NCI-H82 (cell line): ENCODE data around the gene TTC23.
"Not testable (repeated sequence)": the region's sequence is repeated elsewhere in the genome, so short reads cannot be mapped to it uniquely, and the experiment has no call there.

Experiments used
- DNase-seq: peaks from one replicate; lab custom pipeline; 2025; lab: John Stamatoyannopoulos, UW

Gene TTC23

GRCh38 chr15:99197856-99198255, 51.5 kb downstream of the TTC23 start:
- DNase-seq = no peak

DNA sequence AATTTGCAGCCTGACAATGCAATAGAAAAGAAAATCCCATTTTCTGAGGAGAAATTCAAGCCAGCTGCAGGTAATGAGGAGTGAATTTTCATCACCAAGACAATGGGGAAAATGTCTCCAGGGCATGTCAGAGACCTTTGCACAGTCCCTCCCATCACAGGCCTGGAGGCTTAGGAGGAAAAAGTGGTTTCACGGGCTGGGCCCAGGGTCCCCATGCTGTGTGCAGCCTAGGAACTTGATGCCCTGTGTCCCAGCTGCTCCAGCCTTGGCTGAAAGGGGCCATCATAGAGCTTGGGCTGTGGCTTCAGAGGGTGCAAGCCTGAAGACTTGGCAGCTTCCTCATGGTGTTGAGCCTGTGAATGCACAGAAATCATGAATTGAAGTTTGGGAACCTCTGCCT, 57.2 kb downstream of the TTC23 start:
- DNase-seq = not testable (repeated sequence)

GRCh38 chr15:99187936-99188335, 61.4 kb downstream of the TTC23 start:
- no peak for DNase-seq

DNA sequence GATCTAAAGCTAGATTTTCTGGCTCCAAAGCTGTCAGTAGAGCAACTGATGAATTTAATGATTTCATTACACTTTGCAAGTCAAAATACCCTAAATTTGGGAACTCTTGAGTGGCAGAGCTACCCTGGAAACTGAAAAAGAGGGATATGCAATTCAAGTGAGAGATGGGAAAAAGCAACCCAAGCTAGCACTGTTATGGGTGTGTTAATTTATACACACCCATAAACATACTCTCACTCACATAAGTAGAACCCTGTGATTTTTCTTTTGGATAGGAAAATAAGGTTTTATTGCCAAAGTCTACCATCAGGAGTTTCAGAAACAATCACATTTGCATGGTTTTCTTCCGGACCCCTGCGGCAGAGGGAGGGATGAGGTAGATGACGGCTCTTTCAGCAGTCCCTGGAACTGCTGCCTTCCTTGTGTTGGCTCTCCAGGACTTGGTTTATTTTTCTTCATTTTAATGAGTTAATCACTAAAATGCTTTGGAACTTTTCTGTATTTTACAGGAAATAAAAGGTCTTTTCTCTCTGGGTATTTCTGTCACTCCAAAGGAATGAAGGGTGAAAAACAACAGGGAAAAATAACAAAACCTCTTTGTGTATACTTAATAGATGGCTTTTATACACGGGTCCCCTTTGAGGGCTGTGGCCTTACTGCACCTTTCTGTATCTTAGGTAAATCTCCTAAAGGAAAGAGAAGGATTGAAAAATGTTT, 63.8 kb downstream of the TTC23 start:
- no peak for DNase-seq

DNA sequence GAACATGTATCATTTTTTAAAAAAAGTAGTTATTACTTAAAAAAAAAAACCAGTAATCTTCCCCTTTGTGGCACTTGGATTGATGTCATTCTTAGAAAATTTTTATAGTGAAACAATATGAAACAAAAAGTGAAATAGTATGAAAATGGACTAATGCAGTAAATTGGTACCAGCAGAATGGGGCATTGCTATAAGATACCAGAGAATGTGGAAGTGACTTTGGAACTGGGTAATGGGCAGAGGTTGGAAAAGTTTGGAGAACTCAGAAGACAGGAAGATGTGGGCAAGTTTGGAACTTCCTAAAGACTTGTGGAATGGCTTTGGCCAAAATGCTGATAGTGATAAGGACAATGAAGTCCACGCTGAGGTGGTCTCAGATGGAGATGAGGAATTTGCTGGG, 66.6 kb downstream of the TTC23 start:
- DNase-seq = no peak

DNA sequence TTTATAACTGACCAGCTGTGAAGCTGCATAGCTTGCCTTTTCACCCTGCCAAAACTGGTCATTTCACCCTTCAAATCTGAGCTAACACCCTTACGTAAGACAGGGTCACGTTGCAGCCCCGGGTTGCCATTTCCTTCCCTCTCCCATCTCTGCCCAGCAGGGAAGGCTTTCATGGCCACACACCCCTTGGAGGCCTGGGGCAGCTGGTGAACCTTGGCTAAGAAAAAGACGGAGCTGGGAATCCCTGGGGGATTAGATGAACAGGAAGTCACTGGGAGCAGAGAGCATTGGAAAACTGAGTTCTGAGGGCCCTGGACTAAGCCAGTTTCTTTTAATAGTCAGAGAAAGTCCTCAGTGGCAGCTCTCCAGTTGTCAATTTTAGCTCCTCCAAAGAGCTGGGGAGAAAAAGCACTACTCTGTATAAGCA, 67.8 kb downstream of the TTC23 start:
- DNase-seq = peak; percentile 84

- DNase-seq = no peak
These were observed 68.4 kb downstream of the TTC23 start for GRCh38 chr15:99180964-99181306.

GRCh38 chr15:99180086-99180963, 69.1 kb downstream of the TTC23 start:
- DNase-seq = no peak

DNA sequence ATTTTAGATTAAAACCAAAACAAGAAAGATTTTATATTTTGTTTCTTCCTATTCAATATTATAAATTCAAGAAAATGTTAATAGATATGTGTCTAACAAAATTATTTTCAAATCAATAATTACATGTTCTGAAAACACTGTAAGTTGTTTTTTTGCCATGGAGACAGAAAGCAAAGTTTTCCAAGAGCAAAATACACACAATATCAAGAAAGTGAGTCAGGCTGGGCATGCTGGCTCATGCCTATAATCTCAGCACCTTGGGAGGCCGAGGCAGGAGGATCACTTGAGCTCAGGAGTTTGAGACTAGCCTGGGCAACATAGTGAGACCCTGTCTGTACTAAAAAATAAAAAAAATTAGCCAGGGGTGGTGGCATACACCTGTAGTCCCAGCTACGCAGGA, 71.7 kb downstream of the TTC23 start:
- no peak for DNase-seq

GRCh38 chr15:99176757-99177156, 72.6 kb downstream of the TTC23 start:
- no peak for DNase-seq

GRCh38 chr15:99174567-99175395, 74.6 kb downstream of the TTC23 start:
- peak; percentile 49 for DNase-seq

DNA sequence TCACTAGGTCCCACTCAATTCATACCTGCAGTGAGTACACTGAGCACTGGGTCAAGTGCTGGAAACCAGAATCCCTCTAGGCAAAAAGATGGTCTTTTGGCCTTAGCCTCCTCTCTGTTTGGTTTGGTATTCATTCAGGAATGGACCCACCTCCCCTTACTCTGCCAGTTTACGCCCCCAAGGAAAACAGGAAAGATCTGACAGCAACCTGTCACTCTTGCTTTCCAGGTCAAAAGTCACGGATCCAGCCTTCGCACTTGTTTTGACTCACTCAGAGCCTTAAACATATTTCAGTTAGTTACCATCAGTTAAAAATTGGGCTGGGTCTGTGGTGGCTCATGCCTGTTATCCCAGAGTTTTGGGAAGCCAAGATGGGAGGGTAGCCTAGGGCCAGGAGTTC, 76.4 kb downstream of the TTC23 start:
- no peak for DNase-seq

DNA sequence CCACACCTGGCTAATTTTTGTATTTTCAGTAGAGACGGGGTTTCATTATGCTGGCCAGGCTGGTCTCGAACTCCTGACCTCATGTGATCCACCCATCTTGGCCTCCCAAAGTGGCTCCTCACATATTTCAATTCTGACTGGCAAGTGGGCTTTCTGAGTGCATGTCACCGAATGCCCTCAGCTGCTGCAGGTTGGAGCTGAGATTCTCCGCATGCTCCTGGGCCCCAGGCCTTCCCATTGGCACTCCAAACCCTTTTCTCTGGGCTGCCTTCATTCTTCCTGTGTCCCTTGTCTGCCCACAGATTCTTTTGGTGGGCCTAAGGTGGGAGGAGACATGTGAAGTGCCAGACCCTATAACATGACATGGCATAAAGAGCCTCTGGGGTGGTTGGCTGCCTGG, 77.2 kb downstream of the TTC23 start:
- DNase-seq = no peak

DNA sequence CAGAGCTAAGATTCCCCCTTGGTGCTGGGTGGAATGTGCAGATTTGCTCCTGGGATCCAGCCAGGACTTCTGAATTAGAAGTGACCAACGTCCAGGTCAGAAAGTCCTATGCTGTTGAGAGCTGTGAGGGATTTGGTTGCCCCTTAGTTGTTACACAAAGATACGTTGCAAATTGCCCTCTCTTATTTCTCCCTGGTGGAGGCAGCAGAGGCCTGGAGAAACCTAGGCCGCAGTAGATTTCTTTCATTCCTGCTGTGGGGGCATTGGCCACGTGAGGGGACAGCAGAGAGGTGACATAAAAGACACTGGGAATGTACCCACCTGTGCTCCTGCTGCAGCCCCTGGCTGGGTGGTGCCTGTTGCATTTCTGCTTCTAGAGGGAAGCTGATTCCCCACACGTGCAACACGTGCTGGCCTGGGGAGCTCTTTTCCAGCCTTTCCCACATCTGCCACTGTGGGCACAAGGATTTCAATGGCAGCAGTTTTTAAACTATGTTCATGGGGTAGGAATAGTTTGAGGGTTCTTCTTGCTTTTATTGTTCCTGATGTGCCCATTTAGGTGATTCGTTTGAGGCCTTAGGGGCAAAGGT, 78.8 kb downstream of the TTC23 start:
- DNase-seq = no peak

- no peak for DNase-seq
These were observed 79.5 kb downstream of the TTC23 start for GRCh38 chr15:99169769-99170311.

DNA sequence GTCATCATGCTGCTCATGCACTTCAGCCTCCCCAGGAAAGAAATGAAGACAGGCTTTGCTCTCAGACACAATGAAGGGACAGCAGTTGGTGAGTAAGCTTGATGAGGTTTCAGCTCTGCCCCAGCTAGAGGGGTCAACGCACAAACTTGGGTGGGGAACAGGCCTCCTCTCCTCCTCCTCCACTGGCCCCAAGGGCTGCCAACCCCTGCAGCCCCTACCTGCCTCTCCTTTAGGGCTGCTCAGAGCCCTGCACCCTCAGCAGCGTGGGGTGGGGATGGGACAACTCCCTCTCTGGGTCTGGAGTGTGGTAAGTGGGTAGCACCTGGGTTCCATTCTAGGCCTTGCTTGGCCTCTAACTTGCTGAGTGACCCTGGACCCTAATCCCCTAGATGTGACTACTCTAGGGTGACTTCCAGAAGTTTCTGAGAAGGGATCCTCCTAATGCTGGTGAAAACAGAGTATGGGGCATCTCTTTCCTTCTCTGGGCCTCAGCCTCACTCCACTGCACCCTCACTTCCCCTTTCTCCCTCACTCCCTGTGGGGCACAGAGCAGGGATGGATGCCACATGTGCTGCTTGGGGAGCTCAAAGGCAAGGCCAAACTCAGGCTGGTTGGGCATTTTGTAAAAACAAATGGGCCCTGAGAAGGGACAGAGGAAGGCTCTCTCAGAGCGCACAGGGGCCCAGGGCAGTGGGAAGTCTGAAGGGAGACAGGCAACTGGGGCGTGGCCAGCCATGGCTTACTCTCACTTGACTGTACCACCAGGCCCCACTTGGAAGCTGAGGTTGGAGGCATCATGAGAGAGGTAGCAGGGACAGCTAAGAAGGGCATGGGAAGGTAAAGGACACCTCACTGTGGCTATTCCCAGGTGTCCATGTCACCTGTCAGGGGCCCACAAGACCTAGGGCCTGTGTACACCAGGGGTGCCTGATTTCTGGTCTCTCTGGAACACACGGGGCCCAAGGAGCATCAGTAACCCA, 80.5 kb downstream of the TTC23 start:
- no peak for DNase-seq

DNA sequence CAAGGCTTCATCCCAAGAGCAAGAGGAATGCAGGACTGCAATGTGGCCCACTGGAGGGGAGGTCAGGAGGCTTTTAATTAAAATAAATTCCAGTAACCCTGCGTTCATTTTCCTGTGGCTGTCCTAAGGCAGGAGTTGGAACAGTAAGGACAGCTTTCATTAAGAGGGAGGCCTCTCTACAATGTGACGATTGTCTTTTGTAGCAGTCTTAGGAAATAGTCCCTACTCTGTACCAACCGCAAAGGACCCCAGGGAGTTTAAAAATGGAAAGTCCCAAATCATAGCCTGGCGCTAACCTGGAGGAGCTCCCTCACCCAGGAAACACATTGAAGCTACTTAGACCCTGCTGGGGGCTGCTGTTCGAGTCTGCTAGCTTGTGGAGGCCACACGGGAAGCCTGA, 81.7 kb downstream of the TTC23 start:
- no peak for DNase-seq

GRCh38 chr15:99167201-99167600, 82.2 kb downstream of the TTC23 start:
- DNase-seq = no peak

- DNase-seq = no peak
These were observed 83.3 kb downstream of the TTC23 start for GRCh38 chr15:99165956-99166689.
